MM.1S (cell line): Measurements from ENCODE around the gene CHMP1A.

ENCODE experiments used
- CTCF ChIP-seq: fragments of 300-600 bp; sonication (generic); IDR thresholded peaks from 2 replicates; pipeline ENCODE4 v1.5.1; 2016; ENCODE audit warnings: antibody characterized with exemption, low read length, mixed read lengths
- EZH2 ChIP-seq: fragments of 300-600 bp; sonication (generic); optimal IDR thresholded peaks from 2 replicates; pipeline ENCODE3; 2017; ENCODE audit warnings: low read depth, mild to moderate bottlenecking, antibody characterized with exemption, low read length, mixed read lengths
- EZH2phosphoT487 ChIP-seq: fragments of 300-600 bp; sonication (generic); IDR thresholded peaks from 2 replicates; pipeline ENCODE4 v1.6.1; 2018; ENCODE audit warnings: antibody characterized with exemption, low read length

GRCh38 chr16:89600956-89601355, 56.6 kb downstream of the CHMP1A start:
- no peak for TF ChIP-seq EZH2
- TF ChIP-seq CTCF: no peak
- TF ChIP-seq EZH2phosphoT487: no peak
